Measurements from ENCODE around the gene EDIL3.

EDIL3 gene

GRCh38 chr5:84059672-84060071 lies 325.0 kb downstream of the EDIL3 start:
- H3K9me3 ChIP-seq (ENCODE audit: low read length), result no peaks in the 10 kb centered on the region

GRCh38 chr5:84058561-84058960 lies 326.1 kb downstream of the EDIL3 start:
- Histone ChIP-seq H3K4me2 (ENCODE audit: low read length) (no peak overlapping the region), H3K9me2 (ENCODE audit: low read depth, low read length) (no peaks in the 10 kb centered on the region), H2AFZ (ENCODE audit: low read length) (no peak overlapping the region), H3K79me2 (ENCODE audit: insufficient read depth, low read length) (no peaks in the 10 kb centered on the region), H3K9me3 (ENCODE audit: low read length) (no peaks in the 10 kb centered on the region), H4K20me1 (ENCODE audit: insufficient read depth, low read length) (no peaks in the 10 kb centered on the region), H3K4me3 (ENCODE audit: low read depth, low read length, poor library complexity, severe bottlenecking) (no peak overlapping the region), H3K36me3 (ENCODE audit: insufficient read depth, low read length) (no peaks in the 10 kb centered on the region), H3K27me3 (ENCODE audit: insufficient read depth, low read length) (no peaks in the 10 kb centered on the region), H3K27ac (ENCODE audit: low read depth, low read length, poor library complexity, severe bottlenecking) (no peak overlapping the region), H3K4me1 (ENCODE audit: insufficient read depth, low read length, severe bottlenecking) (no peaks in the 10 kb centered on the region), H3F3A (ENCODE audit: insufficient read depth, low read length) (no peaks in the 10 kb centered on the region), H3K9ac (ENCODE audit: low read length) (no peak overlapping the region)
- TF ChIP-seq CTCF (IDR thresholded peaks at IDR 0.05; ENCODE audit: low read length) (no peak), EZH2 (IDR thresholded peaks at IDR 0.05; ENCODE audit: borderline replicate concordance, low read length) (no peak)

More at GRCh38 chr5:84059672-84060071, 325.0 kb downstream of the EDIL3 start:
- Histone ChIP-seq H3K4me2 (ENCODE audit: low read length) (no peak overlapping the region), H3K9ac (ENCODE audit: low read length) (no peak overlapping the region), H3K4me3 (ENCODE audit: low read depth, low read length, poor library complexity, severe bottlenecking) (no peak overlapping the region), H3K79me2 (ENCODE audit: insufficient read depth, low read length) (no peaks in the 10 kb centered on the region), H4K20me1 (ENCODE audit: insufficient read depth, low read length) (no peaks in the 10 kb centered on the region), H2AFZ (ENCODE audit: low read length) (no peak overlapping the region), H3K9me2 (ENCODE audit: low read depth, low read length) (no peaks in the 10 kb centered on the region), H3K27ac (ENCODE audit: low read depth, low read length, poor library complexity, severe bottlenecking) (no peak overlapping the region), H3K4me1 (ENCODE audit: insufficient read depth, low read length, severe bottlenecking) (no peaks in the 10 kb centered on the region), H3K36me3 (ENCODE audit: insufficient read depth, low read length) (no peaks in the 10 kb centered on the region), H3F3A (ENCODE audit: insufficient read depth, low read length) (no peaks in the 10 kb centered on the region), H3K27me3 (ENCODE audit: insufficient read depth, low read length) (no peaks in the 10 kb centered on the region)
- TF ChIP-seq EZH2 (IDR thresholded peaks at IDR 0.05; ENCODE audit: borderline replicate concordance, low read length), result no peak
- no peak for TF ChIP-seq CTCF (IDR thresholded peaks at IDR 0.05; ENCODE audit: low read length)

- Histone ChIP-seq H3K36me3 (ENCODE audit: insufficient read depth, low read length) (no peaks in the 10 kb centered on the region), H3K27ac (ENCODE audit: low read depth, low read length, poor library complexity, severe bottlenecking) (no peak overlapping the region), H4K20me1 (ENCODE audit: insufficient read depth, low read length) (no peaks in the 10 kb centered on the region), H3K9me2 (ENCODE audit: low read depth, low read length) (no peaks in the 10 kb centered on the region), H3K4me3 (ENCODE audit: low read depth, low read length, poor library complexity, severe bottlenecking) (no peak overlapping the region), H2AFZ (ENCODE audit: low read length) (no peak overlapping the region), H3F3A (ENCODE audit: insufficient read depth, low read length) (no peaks in the 10 kb centered on the region), H3K9me3 (ENCODE audit: low read length) (no peaks in the 10 kb centered on the region), H3K4me1 (ENCODE audit: insufficient read depth, low read length, severe bottlenecking) (no peaks in the 10 kb centered on the region), H3K9ac (ENCODE audit: low read length) (no peak overlapping the region), H3K79me2 (ENCODE audit: insufficient read depth, low read length) (no peaks in the 10 kb centered on the region), H3K27me3 (ENCODE audit: insufficient read depth, low read length) (no peaks in the 10 kb centered on the region), H3K4me2 (ENCODE audit: low read length) (no peak overlapping the region)
- TF ChIP-seq EZH2 (IDR thresholded peaks at IDR 0.05; ENCODE audit: borderline replicate concordance, low read length), result no peak
- TF ChIP-seq CTCF (IDR thresholded peaks at IDR 0.05; ENCODE audit: low read length), result no peak
These were observed 327.5 kb downstream of the EDIL3 start for GRCh38 chr5:84057211-84057610.

All from OCI-LY1 (cell line).